ENCODE data around the gene CCDC34.

The CCDC34 gene

DNA sequence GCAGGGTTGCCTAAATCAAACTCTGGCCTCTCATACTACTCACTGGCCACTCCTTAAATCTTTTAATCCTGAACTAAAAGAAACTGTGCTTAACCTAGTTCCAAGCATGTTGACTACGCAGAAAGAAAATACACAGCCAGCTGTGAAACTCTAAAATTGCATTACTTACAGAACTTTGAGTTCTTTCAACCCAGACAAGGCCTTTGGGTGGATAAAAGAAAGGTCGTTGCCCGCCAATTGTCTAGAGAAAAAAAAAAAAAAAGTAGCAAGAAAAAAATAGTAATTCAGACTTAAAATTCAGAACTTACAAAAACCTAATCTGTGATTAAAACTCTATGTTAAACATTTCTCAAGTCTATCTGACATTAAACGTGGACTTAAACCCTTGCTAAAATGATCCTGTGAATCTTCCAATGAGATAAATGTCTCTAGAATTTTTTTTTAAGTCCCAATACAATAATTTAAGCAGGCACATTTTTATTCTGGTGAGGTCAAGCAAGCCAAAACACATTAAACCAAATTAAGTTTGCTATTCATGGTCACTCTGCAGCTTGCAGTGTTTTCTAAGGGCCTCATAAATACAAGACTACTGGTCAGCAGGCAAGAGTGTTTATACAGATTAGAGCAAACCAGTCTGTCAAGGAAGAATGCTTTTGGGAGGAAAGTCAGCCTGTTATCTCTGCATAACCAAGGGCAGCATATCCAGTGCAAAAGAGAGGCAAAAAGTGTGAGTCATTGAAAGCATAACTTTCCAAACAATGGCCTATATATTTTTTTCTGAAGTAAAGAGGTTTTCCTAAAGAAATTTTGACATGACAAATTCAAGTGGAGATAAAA lies 29.5 kb upstream of the CCDC34 start:
- DNase-seq = no peak

DNA sequence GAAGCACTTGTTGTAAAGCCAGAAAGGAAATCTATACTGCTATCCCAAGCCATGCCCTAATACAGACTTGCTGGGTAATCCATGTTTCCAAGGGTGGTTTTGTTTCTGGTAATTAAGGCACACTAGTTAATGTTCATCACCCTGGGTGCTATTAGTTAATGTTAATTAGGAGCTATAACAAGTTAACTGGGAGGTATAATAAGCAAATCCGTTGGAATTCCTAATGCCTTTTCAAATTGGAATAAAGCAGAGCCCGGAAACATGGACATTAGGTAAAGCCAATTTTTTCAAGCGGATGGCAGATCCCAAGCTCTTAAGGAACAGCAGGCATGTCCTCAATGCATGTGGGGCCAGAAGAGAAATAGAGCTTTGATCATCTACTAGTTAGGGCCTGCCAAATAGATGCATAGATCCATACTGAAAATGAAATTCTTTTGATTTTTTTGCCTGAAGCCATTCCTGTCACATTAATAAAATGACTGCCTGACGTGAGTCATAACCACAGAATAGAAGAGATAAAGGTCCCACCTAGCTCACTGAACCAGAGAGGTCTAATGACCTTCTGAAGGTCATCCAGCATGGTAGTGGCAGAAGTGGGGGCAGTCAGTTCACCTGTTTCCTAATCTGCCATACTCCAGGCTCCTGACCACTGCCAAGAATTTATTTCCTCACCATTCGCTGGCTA lies 28.5 kb upstream of the CCDC34 start:
- no peak for DNase-seq

DNA sequence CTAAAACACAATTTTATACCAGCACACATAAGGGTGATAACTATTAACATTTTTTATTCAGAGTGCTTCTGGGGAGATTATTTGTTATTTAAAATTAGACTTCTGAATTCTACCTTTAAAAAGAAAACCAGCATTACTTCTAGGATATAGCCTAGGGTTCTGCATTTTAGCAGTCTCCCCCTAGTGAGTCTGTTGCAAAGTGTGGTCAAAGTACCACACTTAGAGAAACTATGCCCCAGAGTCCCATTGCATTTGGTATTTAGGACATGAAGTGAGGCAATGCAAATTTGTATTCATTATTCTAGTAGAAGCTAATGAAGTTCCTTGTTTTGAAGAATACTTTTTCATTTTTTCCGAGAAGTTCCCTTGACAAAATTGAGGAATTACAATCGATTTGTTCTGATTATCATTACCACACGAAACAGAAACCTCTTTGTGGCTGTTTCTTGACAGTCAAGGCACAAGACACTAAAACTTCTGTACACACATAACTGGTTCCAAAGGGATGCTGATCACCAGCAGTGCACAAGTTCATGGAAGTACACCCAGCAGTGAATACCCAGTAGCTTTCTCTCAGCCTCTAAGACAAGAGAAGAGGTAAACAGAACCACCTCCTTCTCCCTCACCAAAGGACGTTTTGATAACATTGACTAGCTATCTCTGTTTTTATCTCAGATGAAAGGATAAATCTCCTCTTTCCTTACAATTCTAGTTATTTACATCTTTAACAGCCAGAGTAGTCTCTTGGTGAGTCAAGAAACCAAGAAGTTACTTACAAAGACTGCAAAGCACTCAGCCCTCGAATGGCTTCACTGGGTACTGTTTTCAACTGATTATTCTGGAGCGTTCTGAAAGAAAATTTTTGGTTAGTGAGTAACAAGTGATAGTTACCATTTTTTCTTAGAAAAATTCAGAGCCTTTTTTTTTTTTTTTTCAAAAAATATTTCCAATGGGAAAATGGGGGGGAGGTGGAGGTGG lies 27.6 kb upstream of the CCDC34 start:
- DNase-seq = no peak

DNA sequence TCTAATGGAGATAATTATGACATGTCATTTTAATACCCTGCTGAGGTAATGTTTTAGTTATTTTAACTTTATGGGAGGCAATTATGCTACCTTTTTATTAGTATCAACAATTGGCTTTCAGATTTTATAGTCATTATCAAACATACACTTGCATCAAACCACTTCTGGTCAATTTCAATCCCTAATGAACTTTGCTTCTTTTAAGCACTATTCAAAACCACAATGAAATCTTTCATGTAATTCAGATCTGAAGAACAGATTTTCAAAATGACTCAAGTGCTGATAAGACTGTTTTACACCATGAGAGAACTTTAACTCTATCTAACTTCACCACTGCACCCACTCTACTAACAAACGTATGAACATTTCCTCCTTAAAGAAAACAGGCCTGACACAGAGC lies 25.9 kb upstream of the CCDC34 start:
- DNase-seq = no peak

DNA sequence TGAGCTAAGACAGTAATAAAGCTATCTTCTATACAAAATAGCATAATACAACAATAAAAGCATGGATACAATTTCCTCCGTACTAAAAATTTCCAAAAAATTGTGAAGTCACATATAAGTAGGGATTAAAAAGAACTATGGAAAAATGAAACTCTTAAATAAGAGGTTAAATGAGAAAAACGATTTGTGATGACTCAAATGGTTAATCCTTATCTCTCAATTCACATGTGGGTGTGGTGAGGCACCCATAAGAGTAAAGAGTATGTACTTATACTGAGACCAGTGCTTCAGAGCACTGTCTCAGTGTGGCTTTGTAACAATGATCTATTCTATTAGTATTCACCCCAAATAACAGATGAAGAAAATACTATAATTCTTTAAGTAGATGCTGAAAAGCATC lies 25.0 kb upstream of the CCDC34 start:
- DNase-seq = no peak

DNA sequence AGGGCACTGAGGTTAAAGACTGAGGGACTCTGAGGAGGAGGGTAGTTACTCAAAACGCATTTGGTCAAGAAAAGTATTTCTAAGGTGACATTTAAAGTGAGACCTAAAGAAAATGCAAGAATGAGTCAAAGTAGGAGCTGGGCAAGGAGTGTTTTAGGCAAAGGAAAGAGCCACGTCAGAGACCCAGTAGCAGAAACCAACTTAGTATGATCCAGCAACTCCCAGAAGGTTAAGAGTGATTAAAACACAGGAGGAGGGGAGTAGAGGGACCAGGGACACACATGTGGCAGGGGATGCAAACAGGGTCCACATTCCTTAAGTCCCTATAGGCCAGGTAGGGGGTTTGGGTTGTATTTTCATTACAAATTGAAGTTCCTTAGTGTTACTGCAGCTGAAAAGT lies 24.3 kb upstream of the CCDC34 start:
- no peak for DNase-seq

DNA sequence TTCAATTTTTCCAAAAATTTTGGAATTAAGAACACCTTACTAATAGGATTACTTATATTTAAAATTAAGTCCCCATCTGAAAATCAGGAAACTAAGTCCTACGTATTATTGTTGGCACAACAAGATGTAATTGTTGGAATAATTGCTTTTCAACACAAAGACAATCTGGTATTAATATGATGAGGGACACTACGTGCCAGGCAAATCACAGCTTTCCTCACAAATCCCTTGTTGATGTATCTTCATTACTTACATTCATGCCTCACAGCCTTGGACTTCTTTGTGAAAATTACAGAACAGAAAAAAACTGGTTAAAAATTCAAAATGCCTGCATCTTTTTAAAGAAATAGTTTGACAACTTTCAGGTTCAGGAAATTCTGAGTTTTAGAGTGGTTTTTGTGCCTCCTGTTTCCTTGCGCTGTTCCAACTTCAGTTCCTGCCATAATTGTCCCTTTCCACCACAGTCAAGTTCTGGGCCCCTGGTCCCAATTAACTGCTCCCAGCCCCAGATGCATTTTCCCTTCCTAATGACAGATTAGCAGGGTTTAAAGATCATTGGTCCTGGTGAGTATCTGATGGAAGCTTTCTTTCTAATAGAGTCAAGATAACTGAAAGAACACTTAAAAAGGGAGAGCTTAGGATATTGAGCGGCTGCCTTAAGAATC lies 23.3 kb upstream of the CCDC34 start:
- DNase-seq = no peak

DNA sequence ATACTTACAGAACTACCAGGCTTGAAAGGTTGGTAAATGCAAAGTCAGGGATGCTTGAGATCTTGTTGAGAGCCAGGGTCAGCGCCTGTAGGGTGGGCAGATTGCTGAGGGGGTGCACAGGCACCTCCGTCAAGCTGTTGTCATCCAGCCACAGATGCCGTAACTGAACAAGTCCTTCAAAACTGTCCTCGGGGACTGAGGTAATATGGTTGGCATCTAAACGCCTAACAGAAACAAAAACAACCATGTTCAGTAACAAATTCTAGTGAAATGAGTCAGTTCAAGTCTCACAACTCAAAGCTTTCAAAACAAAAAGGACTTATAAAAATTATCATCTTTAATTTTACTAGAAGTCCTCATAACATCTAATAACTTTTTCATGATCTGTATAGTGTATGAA lies 22.2 kb upstream of the CCDC34 start:
- no peak for DNase-seq

DNA sequence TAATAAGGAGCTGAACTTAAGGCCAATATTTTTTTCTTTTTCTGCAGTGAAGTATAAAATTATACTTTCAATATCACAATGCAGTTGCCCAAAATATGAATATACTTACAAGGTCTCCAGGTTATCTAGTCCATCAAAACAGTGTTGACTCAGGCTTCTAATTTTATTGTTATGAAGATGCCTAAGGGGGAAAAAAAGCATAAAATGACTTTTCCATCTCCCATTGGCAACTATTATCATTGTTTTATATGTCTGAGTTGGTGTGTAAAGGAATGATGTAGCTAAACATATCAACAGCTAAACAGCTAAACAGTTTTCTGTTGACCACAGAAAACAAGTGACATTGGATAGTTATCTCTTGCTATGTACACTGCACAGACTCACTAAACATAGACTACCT lies 21.2 kb upstream of the CCDC34 start:
- no peak for DNase-seq

DNA sequence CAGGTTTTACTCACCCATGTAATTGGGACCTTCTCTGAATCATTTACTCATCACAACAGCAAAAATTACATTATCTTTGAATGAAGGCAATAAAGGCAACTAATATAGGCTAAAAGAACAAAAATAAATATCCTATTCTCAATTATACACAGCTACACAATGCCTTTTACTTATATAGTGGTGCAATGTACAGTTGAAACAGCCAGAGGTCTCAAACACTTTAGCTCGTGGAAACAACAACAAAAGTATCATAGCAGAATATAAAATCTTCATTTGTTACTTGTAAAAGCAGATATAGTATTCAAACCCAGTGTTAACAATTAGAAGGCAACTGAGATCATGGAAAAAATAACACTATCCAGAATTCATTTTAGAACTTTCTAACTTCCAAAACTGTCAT lies 20.6 kb upstream of the CCDC34 start:
- no peak for DNase-seq

DNA sequence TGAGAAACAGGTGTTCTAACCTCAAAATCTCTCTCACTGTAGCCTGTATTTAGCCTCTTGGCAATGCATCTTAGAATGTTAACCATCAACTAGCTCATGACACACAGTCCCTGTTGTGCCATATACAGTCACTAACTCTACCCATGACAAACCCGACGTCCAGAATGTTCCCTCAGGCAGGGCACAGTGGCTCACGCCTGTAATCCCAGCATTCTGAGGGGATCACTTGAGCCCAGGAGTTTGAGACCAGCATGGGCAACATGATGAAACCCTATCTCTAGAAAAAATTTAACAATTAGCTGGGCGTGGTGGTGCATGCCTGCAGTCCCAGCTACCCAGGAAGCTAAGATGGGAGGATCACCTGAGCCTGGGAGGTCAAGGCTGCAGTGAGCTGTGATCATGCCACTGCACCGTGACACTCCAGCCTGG lies 18.2 kb upstream of the CCDC34 start:
- DNase-seq = no peak

DNA sequence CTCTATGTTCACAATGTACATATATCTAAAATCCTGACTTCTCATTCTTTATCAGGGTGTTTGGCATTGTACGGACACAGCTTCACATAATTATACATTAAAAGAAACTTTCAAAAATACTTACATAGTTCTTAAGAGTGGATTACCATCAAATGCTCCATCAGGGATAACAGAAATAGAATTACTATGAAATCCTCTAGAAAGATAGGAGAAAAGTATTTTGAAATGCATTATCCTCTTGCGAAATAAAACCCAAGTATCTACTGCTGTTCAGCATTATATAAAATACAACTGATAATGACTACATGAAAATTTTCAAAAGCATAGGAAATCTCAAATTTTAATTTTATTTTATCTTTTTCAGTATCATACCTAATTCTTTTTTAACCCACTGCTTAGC lies 17.8 kb upstream of the CCDC34 start:
- no peak for DNase-seq

DNA sequence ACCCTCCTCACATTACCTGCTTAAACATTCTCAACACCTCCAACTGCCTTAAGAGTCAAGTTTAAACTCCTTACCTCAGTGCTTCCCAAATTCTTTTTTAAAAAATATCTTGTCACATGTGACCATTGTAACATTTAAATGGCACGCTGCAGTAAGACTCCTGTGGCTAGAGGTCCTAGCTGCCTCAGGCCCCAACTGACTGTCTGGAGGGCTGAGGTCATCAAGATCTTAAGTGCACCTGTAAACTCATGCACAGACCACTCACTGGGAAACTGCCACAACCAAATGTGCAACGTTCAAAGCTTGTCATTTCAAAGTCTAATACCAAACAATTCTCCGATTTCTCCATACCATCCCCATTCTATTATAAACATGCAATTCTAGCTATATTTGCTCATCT lies 16.4 kb upstream of the CCDC34 start:
- DNase-seq = no peak

DNA sequence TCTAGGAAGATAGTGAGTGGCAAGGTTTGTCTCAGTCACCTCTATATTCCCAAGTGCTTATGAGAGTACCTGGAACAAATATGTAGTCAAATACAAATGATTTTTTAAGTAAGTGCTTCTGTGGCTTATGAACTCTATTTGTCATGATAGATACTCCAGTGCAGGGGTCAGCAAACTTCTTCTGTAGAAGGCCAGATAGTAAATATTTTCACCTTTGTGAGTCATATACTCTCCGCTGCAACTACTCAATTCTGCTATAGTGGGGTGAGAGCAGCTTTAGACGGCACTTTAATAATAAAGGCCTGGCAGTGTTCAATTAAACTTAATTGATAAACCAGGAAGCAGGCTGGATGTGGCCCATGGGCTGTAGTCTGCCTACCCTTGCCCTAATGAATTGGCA lies 12.4 kb upstream of the CCDC34 start:
- DNase-seq = no peak

DNA sequence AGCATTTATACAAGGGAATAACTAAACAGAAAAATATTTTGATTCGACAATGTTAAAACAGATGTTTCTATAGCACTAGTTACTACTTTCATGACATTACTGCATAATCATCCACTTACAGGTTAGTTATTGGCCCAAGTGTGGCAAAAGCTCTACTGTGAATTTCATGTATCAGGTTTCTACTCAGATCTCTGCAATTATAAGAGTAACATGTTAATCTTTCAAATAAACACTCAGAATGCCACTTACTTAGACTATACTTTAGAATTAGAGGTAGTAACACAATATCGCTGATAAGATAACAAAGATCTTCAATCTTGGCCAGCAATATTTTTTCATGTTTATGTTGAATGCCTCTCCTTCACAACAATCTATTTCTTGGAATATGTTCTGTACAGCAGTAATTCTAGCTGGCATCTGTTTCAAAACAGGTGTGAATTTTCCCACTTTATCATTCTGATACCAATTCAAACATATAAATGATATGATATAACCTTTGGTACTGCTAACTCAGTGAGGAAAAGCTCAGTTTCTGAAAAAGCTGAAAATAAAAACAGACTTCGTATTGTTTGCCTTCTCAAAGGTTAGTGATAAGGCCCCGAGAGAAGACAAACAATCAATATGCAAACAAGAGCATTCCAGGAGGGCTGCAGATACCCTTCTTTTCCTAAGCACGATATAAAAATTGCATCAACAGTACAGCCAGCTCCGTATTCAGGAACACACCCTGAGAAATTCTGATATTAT lies 11.0 kb upstream of the CCDC34 start:
- no peak for DNase-seq

DNA sequence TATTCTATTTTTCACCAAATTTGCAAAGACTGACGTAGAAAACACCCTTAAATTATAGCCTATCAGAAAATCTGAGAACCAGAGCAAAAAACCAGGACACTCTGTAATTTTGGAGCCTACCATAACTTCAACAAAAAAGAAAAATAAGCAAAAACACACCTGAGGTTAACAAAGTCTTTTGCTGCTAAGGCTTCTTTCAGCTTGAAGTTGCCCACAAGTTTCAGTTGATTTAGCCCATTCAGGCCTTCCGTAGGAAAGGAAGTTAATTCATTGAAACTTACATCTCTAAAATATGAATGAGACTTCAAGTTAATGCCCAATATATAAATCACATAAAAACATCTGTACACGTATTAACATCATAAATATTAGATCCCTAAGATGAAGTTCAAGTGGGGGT lies 10.4 kb upstream of the CCDC34 start:
- DNase-seq = no peak

DNA sequence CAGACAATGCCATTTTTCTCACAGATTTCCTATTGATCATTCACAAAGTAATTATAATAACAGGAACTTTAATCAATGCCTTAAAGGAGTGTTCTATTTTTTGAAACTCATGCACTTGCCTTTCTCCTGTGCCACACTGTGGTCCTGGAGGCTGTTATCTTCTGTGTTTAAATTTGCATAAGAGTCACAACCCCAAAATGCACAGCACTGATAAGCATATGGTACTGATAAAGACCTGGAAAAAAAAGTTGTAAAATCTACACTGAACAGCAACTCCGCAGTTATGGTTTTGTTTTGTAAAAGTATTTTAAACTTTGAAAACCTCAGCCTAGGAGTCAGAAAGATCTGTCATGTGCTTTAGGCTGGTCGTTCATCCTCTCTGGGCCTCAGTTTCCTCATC lies 9.1 kb upstream of the CCDC34 start:
- no peak for DNase-seq

DNA sequence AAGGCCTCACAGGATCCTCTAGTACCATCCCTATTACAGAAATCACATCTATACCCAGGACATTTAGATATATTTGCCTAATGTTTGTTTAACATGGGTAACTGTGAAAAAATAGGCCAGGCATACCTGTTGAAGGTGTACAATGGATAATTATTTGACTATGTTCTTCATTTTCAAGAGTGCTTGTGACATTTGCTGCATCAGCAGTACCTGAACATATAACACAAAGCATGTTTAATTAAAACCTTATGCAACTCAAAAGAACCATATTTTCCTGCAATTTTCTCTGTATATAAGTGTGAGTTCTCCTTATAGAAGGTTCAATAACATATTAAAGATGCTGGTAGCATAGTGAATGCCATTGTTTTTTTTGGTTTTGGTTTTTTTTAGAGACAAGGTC lies 8.5 kb upstream of the CCDC34 start:
- DNase-seq = no peak

DNA sequence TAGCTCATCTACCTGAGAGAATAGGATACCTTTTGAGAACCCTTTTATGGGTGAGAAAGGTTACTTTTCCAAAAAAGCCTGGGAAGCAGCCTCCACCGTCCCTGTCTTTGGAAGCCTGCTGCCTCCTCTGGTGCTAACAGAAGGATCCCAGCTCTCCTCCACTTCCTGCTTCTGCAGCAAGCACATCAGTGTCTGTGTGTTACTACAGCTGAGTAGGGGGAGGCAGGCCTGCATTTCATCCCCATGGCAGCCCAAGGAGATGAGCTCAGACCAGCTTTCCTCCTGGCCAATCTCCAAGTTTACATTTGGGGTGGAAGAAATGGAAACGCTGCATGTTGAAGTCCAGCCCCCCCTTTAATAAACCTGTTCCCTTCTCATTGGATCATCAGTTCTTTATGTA lies 7.4 kb upstream of the CCDC34 start:
- no peak for DNase-seq

DNA sequence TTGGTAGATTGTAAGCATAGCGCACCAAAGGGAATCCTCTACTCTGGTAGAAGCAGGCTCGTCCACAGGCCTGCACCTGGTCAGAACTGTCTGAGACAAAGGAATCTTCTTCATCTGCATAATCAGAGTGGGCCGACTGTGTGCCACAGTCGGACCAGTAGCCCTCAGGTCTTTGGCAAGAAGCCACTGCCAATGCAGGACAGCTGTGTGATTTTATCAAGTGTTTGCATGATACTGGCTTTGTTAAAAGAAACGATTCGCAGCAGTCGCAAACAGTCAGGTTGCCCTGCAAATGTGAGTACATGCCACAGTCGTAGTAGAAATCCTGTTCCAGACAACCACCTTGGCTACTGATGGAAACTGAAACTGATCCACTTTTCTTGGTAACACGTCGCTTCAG lies 4.9 kb upstream of the CCDC34 start:
- no peak for DNase-seq

DNA sequence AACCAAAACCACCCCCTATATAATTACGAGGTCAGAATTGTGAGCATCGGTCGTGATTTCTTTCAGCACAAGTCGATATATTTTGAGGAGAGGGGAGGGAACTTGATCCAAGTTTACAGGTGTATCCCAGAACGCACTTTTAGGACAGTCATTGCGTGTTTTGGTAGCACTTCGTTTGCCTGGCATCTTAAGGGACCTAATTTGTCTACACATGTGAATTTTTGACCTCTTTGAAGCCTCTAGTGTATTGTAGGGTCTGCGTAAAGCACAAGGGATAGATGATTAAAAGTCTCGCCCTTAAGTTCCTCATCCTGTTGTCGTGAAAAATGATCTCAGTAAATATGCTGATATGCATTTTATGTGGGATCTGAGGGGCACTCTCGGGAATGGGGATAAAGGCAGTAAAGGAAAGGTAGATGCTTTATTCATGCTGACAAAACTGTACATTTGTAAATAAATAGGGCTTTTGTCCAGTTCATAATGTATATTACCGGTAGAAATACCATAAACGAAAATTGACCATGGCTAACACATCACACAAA lies 632 bp upstream of the CCDC34 start:
- no peak for DNase-seq
